Tibial nerve (tissue), 3 donors: ENCODE results near the gene RBP4.

Experiments
- POLR2A ChIP-seq, 2 donors: fragments of 450-650 bp; IDR thresholded peaks; one replicate each; pipeline ENCODE4 v1.6.1; 2017; ENCODE audit warnings: antibody characterized with exemption in 2 of 2, mild to moderate bottlenecking in 2 of 2, moderate library complexity in 2 of 2
- TF ChIP-seq, protein P1 (sequence below), 5 experiments: fragments of 200-600 bp in 3 of 5; fragments of 450-650 bp in 2 of 5; sonication (generic) in 3 of 5; IDR thresholded peaks; one replicate each; pipeline ENCODE4 v1.5.1; 2016 to 2019; ENCODE audit warnings: antibody characterized with exemption in 5 of 5, mild to moderate bottlenecking in 3 of 5, moderate library complexity in 2 of 5

DNA sequence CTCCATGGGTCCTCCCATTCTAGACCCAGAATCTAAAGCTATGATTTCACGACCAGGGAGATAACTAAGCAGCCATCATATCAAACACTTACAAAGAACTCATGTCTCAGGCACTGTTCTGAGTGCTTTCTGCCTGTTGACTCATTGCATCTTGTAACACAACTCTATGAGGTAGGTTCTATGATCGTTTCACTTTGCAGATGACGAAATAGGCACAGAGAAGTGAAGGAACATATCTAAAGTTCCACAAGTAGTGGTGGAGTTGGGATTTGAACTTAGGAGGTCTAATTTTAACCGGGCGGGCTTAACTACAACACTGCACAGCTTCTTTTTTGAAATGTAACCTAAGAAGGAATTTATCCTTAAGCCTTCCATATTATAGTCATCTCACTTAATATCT, 2.9 kb downstream of the RBP4 start:
- TF ChIP-seq, protein P1, sequence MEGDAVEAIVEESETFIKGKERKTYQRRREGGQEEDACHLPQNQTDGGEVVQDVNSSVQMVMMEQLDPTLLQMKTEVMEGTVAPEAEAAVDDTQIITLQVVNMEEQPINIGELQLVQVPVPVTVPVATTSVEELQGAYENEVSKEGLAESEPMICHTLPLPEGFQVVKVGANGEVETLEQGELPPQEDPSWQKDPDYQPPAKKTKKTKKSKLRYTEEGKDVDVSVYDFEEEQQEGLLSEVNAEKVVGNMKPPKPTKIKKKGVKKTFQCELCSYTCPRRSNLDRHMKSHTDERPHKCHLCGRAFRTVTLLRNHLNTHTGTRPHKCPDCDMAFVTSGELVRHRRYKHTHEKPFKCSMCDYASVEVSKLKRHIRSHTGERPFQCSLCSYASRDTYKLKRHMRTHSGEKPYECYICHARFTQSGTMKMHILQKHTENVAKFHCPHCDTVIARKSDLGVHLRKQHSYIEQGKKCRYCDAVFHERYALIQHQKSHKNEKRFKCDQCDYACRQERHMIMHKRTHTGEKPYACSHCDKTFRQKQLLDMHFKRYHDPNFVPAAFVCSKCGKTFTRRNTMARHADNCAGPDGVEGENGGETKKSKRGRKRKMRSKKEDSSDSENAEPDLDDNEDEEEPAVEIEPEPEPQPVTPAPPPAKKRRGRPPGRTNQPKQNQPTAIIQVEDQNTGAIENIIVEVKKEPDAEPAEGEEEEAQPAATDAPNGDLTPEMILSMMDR (IDR thresholded peaks at IDR 0.05) = no peak
- TF ChIP-seq POLR2A (IDR thresholded peaks at IDR 0.05) = no peak
